Measurements from ENCODE around the gene ZNF747.

ZNF747 gene

GRCh38 chr16:30534368-30535105 lies at the start of gene ZNF747:
TSS of gene ZNF747 (minus strand) at chr16:30534858. CDS start at chr16:30534679, 179 bp downstream.
- in situ Hi-C loops (cut with HindIII; ENCODE audit: low sequenced_read_pairs) = no loop called here

- in situ Hi-C loops (cut with HindIII; ENCODE audit: low sequenced_read_pairs) = no loop called here
Observed at GRCh38 chr16:30582611-30583340, 48.1 kb upstream of the ZNF747 start.

GRCh38 chr16:30581457-30581856 lies 46.8 kb upstream of the ZNF747 start:
- in situ Hi-C loops (cut with HindIII; ENCODE audit: low sequenced_read_pairs) = no loop called here

GRCh38 chr16:30574678-30575077 lies 40.0 kb upstream of the ZNF747 start:
- in situ Hi-C loops (cut with HindIII; ENCODE audit: low sequenced_read_pairs) = no loop called here

- in situ Hi-C loops (cut with HindIII; ENCODE audit: low sequenced_read_pairs) = no loop called here
Observed at GRCh38 chr16:30571445-30572322, 37.0 kb upstream of the ZNF747 start, which contains the start of gene ZNF688. TSS of gene ZNF688 (minus strand) at chr16:30571714. CDS start at chr16:30571629, 85 bp downstream.

- in situ Hi-C loops (cut with HindIII; ENCODE audit: low sequenced_read_pairs) = no loop called here
Observed at GRCh38 chr16:30570636-30571444, 36.2 kb upstream of the ZNF747 start.

GRCh38 chr16:30569746-30570635 lies 35.3 kb upstream of the ZNF747 start:
- in situ Hi-C loops (cut with HindIII; ENCODE audit: low sequenced_read_pairs) = no loop called here

GRCh38 chr16:30569281-30569680 lies 34.6 kb upstream of the ZNF747 start:
- in situ Hi-C loops (cut with HindIII; ENCODE audit: low sequenced_read_pairs) = no loop called here

- in situ Hi-C loops (cut with HindIII; ENCODE audit: low sequenced_read_pairs) = no loop called here
Observed at GRCh38 chr16:30567991-30568638, 33.5 kb upstream of the ZNF747 start.

GRCh38 chr16:30567160-30567990 lies 32.7 kb upstream of the ZNF747 start:
- in situ Hi-C loops (cut with HindIII; ENCODE audit: low sequenced_read_pairs) = no loop called here

- in situ Hi-C loops (cut with HindIII; ENCODE audit: low sequenced_read_pairs) = no loop called here
Observed at GRCh38 chr16:30566531-30566930, 31.9 kb upstream of the ZNF747 start.

GRCh38 chr16:30565984-30566383 lies 31.3 kb upstream of the ZNF747 start:
- in situ Hi-C loops (cut with HindIII; ENCODE audit: low sequenced_read_pairs) = no loop called here

- in situ Hi-C loops (cut with HindIII; ENCODE audit: low sequenced_read_pairs) = no loop called here
Observed at GRCh38 chr16:30565526-30565925, 30.9 kb upstream of the ZNF747 start.

- in situ Hi-C loops (cut with HindIII; ENCODE audit: low sequenced_read_pairs) = no loop called here
Observed at GRCh38 chr16:30562021-30562420, 27.4 kb upstream of the ZNF747 start.

GRCh38 chr16:30561089-30561816 lies 26.6 kb upstream of the ZNF747 start:
- in situ Hi-C loops (cut with HindIII; ENCODE audit: low sequenced_read_pairs) = no loop called here

GRCh38 chr16:30559690-30560089 lies 25.0 kb upstream of the ZNF747 start:
- in situ Hi-C loops (cut with HindIII; ENCODE audit: low sequenced_read_pairs) = no loop called here

- in situ Hi-C loops (cut with HindIII; ENCODE audit: low sequenced_read_pairs) = no loop called here
Observed at GRCh38 chr16:30558789-30559377, 24.2 kb upstream of the ZNF747 start.

All from endothelial cell of hepatic sinusoid (primary cell).